ENCODE data around the gene SAMD9L. TPM values are rescaled to one million over a fixed set of nuclear protein-coding genes. Genes with fewer than 3 reads are reported as not detected.

The SAMD9L gene
- total RNA-seq, 1 experiment from 2014 or later, result 0.49 TPM

DNA sequence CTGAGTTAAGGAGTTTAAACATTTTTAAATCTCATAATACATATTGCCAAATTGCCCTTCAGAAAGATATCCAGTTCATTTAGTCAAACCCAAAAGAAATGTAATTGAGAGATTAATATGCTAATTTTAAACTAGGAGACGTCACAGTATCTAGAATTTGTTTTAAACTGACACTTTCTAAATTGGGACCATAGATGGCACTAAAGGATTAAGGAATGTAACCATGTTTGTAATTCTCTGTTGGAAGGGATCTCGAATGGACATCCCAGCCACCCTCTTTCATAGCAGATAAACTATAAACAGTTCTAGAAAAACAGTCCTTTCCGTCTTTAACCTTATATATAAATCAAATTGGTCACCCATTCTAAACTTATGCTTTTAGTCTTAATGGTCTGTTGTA is 30.0 kb upstream of the SAMD9L start:
- BruUV-seq (replicated peaks), result no TSS peak
- H3K9me3 ChIP-seq (ENCODE audit: low read depth, low read length, poor library complexity, severe bottlenecking), result no peaks in the 10 kb centered on the region
- no peak overlapping the region for H3K4me3 ChIP-seq (ENCODE audit: low read depth, low read length, poor library complexity, severe bottlenecking)
- intact Hi-C loops (cut with micrococcal nuclease; ENCODE audit: unreplicated experiment), result no loop called here
- H3K36me3 ChIP-seq (ENCODE audit: insufficient read depth, low read length, poor library complexity, severe bottlenecking), result no peaks in the 10 kb centered on the region
- DNase-seq (ENCODE audit: low spot score), result peak; percentile 16
- TF ChIP-seq, protein P1, sequence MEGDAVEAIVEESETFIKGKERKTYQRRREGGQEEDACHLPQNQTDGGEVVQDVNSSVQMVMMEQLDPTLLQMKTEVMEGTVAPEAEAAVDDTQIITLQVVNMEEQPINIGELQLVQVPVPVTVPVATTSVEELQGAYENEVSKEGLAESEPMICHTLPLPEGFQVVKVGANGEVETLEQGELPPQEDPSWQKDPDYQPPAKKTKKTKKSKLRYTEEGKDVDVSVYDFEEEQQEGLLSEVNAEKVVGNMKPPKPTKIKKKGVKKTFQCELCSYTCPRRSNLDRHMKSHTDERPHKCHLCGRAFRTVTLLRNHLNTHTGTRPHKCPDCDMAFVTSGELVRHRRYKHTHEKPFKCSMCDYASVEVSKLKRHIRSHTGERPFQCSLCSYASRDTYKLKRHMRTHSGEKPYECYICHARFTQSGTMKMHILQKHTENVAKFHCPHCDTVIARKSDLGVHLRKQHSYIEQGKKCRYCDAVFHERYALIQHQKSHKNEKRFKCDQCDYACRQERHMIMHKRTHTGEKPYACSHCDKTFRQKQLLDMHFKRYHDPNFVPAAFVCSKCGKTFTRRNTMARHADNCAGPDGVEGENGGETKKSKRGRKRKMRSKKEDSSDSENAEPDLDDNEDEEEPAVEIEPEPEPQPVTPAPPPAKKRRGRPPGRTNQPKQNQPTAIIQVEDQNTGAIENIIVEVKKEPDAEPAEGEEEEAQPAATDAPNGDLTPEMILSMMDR (conservative IDR thresholded peaks at IDR 0.05; ENCODE audit: low read depth, low read length), result peak; percentile 39; the same call in 1 of the 2 replicates
- no peak for TF ChIP-seq EZH2 (IDR thresholded peaks at IDR 0.05; ENCODE audit: borderline replicate concordance, low read depth, low read length, poor library complexity, severe bottlenecking)
- H3K27ac ChIP-seq (ENCODE audit: low read depth, low read length, poor library complexity, severe bottlenecking), result no peak overlapping the region
- CTCF ChIA-PET, result no interaction called here
- peaks cover 12% of the 10 kb centered on the region for H3K27me3 ChIP-seq (replicated peaks; ENCODE audit: insufficient read depth, low read depth, low read length, poor library complexity)
- H3K4me1 ChIP-seq (ENCODE audit: insufficient read depth, low read length, poor library complexity, severe bottlenecking), result no peaks in the 10 kb centered on the region
- POLR2A ChIA-PET (ENCODE audit: low non-redundant PET), result no interaction called here

DNA sequence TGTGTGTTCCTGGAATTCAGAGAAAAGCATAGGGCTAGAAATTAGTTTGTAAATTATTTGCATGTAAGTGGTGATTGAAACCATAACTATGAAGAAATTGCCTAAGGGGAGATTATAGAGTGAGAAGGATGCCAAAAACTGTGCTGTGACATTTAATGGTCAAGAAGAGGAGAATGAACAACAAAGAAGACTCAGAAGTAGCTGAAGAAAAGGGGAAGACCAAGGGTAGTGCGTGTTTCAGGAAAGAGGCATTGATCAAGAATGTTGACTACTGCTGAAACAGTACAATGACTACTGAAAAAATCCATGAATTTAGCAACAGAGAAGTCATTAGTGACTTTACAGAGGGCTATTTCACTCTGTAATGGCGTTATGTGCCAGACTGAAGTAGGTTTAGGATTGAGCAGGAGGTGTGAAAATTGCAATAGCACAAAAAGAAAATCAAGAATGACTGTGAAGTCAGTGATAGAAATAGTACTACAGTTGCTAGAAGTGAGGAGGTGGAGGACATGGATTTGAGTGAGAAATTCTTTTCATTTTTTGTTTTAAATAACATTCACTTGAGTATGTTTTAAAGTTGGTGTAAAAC is 28.9 kb upstream of the SAMD9L start:
- Histone ChIP-seq H3K27me3 (replicated peaks; ENCODE audit: insufficient read depth, low read depth, low read length, poor library complexity) (peaks cover 9% of the 10 kb centered on the region), H3K4me1 (ENCODE audit: insufficient read depth, low read length, poor library complexity, severe bottlenecking) (no peaks in the 10 kb centered on the region), H3K4me3 (ENCODE audit: low read depth, low read length, poor library complexity, severe bottlenecking) (no peak overlapping the region), H3K9me3 (ENCODE audit: low read depth, low read length, poor library complexity, severe bottlenecking) (peaks cover 2% of the 10 kb centered on the region), H3K27ac (ENCODE audit: low read depth, low read length, poor library complexity, severe bottlenecking) (no peak overlapping the region), H3K36me3 (ENCODE audit: insufficient read depth, low read length, poor library complexity, severe bottlenecking) (no peaks in the 10 kb centered on the region)
- intact Hi-C loops (cut with micrococcal nuclease; ENCODE audit: unreplicated experiment), result no loop called here
- no TSS peak for BruUV-seq (replicated peaks)
- no peak for DNase-seq (ENCODE audit: low spot score)
- TF ChIP-seq, protein P1 (conservative IDR thresholded peaks at IDR 0.05; ENCODE audit: low read depth, low read length), result no peak
- TF ChIP-seq EZH2 (IDR thresholded peaks at IDR 0.05; ENCODE audit: borderline replicate concordance, low read depth, low read length, poor library complexity, severe bottlenecking), result no peak
- CTCF ChIA-PET, result no interaction called here
- POLR2A ChIA-PET (ENCODE audit: low non-redundant PET), result no interaction called here

DNA sequence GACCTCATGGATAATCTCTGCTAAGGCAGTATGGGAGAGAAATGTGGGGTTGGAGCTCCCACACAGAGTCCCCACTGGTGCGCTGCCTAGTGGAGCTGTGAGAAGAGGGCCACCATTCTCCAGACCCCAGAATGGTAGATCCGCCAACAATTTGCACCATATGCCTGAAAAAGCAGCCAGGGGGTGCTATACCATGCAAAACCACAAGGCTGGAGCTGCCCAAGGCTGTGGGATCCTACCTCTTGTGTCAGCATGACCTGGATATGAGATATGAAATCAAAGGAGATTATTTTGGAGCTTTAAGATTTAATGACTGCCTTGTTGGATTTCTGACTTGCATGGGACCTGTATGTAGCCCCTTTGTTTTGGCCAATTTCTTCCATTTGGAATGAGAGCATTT is 27.0 kb upstream of the SAMD9L start:
- H3K36me3 ChIP-seq (ENCODE audit: insufficient read depth, low read length, poor library complexity, severe bottlenecking), result no peaks in the 10 kb centered on the region
- intact Hi-C loops (cut with micrococcal nuclease; ENCODE audit: unreplicated experiment), result no loop called here
- no TSS peak for BruUV-seq (replicated peaks)
- peaks cover 6% of the 10 kb centered on the region for H3K27me3 ChIP-seq (replicated peaks; ENCODE audit: insufficient read depth, low read depth, low read length, poor library complexity)
- H3K27ac ChIP-seq (ENCODE audit: low read depth, low read length, poor library complexity, severe bottlenecking), result no peak overlapping the region
- H3K9me3 ChIP-seq (ENCODE audit: low read depth, low read length, poor library complexity, severe bottlenecking), result peaks cover 14% of the 10 kb centered on the region
- DNase-seq (ENCODE audit: low spot score), result no peak
- ChIA-PET POLR2A (ENCODE audit: low non-redundant PET) (interaction anchor here (0.6 kb wide), 1 partner anchor 200 kb away, joined by 4 read pairs; no protein-coding TSS in a partner anchor), CTCF (no interaction called here)
- H3K4me1 ChIP-seq (ENCODE audit: insufficient read depth, low read length, poor library complexity, severe bottlenecking), result no peaks in the 10 kb centered on the region
- TF ChIP-seq EZH2 (IDR thresholded peaks at IDR 0.05; ENCODE audit: borderline replicate concordance, low read depth, low read length, poor library complexity, severe bottlenecking), result no peak
- TF ChIP-seq, protein P1 (conservative IDR thresholded peaks at IDR 0.05; ENCODE audit: low read depth, low read length), result 0 out of 2 replicates have a peak, but pooled peaks have one; percentile 12
- no peak overlapping the region for H3K4me3 ChIP-seq (ENCODE audit: low read depth, low read length, poor library complexity, severe bottlenecking)

All from A673 (cell line).